WTC11 (cell line): ENCODE results near the gene SBNO2. TPM values are rescaled to one million over a fixed set of nuclear protein-coding genes. Genes with fewer than 3 reads are reported as not detected.
A peak's percentile ranks its signal among the peaks of the same experiment; 100 is the strongest.

Experiments used
- ATAC-seq: fragments of 200-7000 bp; cut with Tn5 transposase; 2 replicates; pipeline ENCODE4 v1.10.0; 2021; ENCODE audit warnings: mild to moderate bottlenecking, moderate library complexity
- CTCF ChIA-PET: fragments of 300-600 bp; sonication (Branson Sonifier 250); formaldehyde crosslinking; loops from one replicate; lab custom pipeline; 2021; ENCODE audit warnings: antibody characterized with exemption; lab: Charles Lee
- POLR2A ChIA-PET: fragments of 350-600 bp; sonication (Branson Sonifier 250); formaldehyde crosslinking; loops from one replicate; lab custom pipeline; 2021; ENCODE audit warnings: antibody characterized with exemption; lab: Charles Lee
- DNase-seq: peaks from one replicate; pipeline ENCODE4 v3.0.0; 2021; ENCODE audit warnings: low spot score
- H3K27ac Mint-ChIP-seq: 2 replicates; pipeline ENCODE4 v1.8.0; 2021; ENCODE audit warnings: mixed read lengths
- H3K27me3 Mint-ChIP-seq: 2 replicates; pipeline ENCODE4 v1.8.0; 2021; ENCODE audit warnings: low read depth, mild to moderate bottlenecking, moderate library complexity, mixed read lengths
- H3K36me3 Mint-ChIP-seq: 2 replicates; pipeline ENCODE4 v1.8.0; 2021; ENCODE audit warnings: mixed read lengths
- H3K4me1 Mint-ChIP-seq: 2 replicates; pipeline ENCODE4 v1.8.0; 2022; ENCODE audit warnings: mixed read lengths
- H3K4me3 Mint-ChIP-seq: 2 replicates; pipeline ENCODE4 v1.8.0; 2021; ENCODE audit warnings: mild to moderate bottlenecking, moderate library complexity, mixed read lengths
- H3K9me3 Mint-ChIP-seq: 2 replicates; pipeline ENCODE4 v1.8.0; 2021; ENCODE audit warnings: mixed read lengths
- ATF1 ChIP-seq: sonication (generic); formaldehyde crosslinking; IDR thresholded peaks from 2 replicates; pipeline ENCODE4 v1.8.1; 2023; ENCODE audit warnings: mild to moderate bottlenecking, moderate library complexity, missing genetic modification reagents
- ATF3 ChIP-seq: sonication (generic); formaldehyde crosslinking; conservative IDR thresholded peaks from 2 replicates; pipeline ENCODE4 v1.8.1; 2022; ENCODE audit warnings: mild to moderate bottlenecking, missing genetic modification reagents
- CDX4 ChIP-seq: fragments of 250-450 bp; sonication (Bioruptor Pico); IDR thresholded peaks from 2 replicates; pipeline ENCODE4 v1.9.0; 2021; ENCODE audit warnings: moderate library complexity, mild to moderate bottlenecking, inconsistent platforms, borderline replicate concordance
- CREM ChIP-seq: sonication (generic); formaldehyde crosslinking; IDR thresholded peaks from 2 replicates; pipeline ENCODE4 v1.8.1; 2022; ENCODE audit warnings: mild to moderate bottlenecking, missing genetic modification reagents, moderate library complexity
- E2F1 ChIP-seq: sonication (generic); formaldehyde crosslinking; IDR thresholded peaks from 2 replicates; pipeline ENCODE4 v1.8.0; 2022; ENCODE audit warnings: mild to moderate bottlenecking, missing genetic modification reagents
- E2F4 ChIP-seq: sonication (generic); formaldehyde crosslinking; IDR thresholded peaks from 2 replicates; pipeline ENCODE4 v1.8.1; 2022; ENCODE audit warnings: low read depth, mild to moderate bottlenecking, moderate library complexity, missing genetic modification reagents, borderline replicate concordance
- E2F5 ChIP-seq: sonication (generic); formaldehyde crosslinking; IDR thresholded peaks from 2 replicates; pipeline ENCODE4 v1.8.1; 2022; ENCODE audit warnings: mild to moderate bottlenecking, moderate library complexity, missing genetic modification reagents
- ERG ChIP-seq: fragments of 250-450 bp; sonication (Bioruptor Pico); IDR thresholded peaks from 2 replicates; pipeline ENCODE4 v1.8.0; 2021; ENCODE audit warnings: mild to moderate bottlenecking
- ESRRA ChIP-seq: sonication (generic); formaldehyde crosslinking; IDR thresholded peaks from 2 replicates; pipeline ENCODE4 v1.8.1; 2022; ENCODE audit warnings: mild to moderate bottlenecking, missing genetic modification reagents, borderline replicate concordance
- FOXK1 ChIP-seq: sonication (generic); formaldehyde crosslinking; IDR thresholded peaks from 2 replicates; pipeline ENCODE4 v1.8.0; 2022; ENCODE audit warnings: mild to moderate bottlenecking, moderate library complexity, missing genetic modification reagents
- GABPB1 ChIP-seq: sonication (generic); formaldehyde crosslinking; IDR thresholded peaks from 2 replicates; pipeline ENCODE4 v1.8.1; 2023; ENCODE audit warnings: mild to moderate bottlenecking, missing genetic modification reagents
- IRF2 ChIP-seq: sonication (generic); formaldehyde crosslinking; IDR thresholded peaks from 2 replicates; pipeline ENCODE4 v1.8.0; 2022; ENCODE audit warnings: low read depth, missing genetic modification reagents, borderline replicate concordance
- JUN ChIP-seq: sonication (generic); formaldehyde crosslinking; IDR thresholded peaks from 2 replicates; pipeline ENCODE4 v1.8.0; 2023; ENCODE audit warnings: mild to moderate bottlenecking, missing genetic modification reagents
- MLX ChIP-seq: sonication (generic); formaldehyde crosslinking; IDR thresholded peaks from 2 replicates; pipeline ENCODE4 v1.8.1; 2023; ENCODE audit warnings: mild to moderate bottlenecking, missing genetic modification reagents, moderate library complexity
- MYBL2 ChIP-seq: sonication (generic); formaldehyde crosslinking; IDR thresholded peaks from 2 replicates; pipeline ENCODE4 v1.8.1; 2023; ENCODE audit warnings: mild to moderate bottlenecking, moderate library complexity, missing genetic modification reagents
- NR2C2 ChIP-seq: sonication (generic); formaldehyde crosslinking; IDR thresholded peaks from 2 replicates; pipeline ENCODE4 v1.8.0; 2022; ENCODE audit warnings: mild to moderate bottlenecking, missing genetic modification reagents
- RELA ChIP-seq: sonication (generic); formaldehyde crosslinking; IDR thresholded peaks from 2 replicates; pipeline ENCODE4 v1.8.1; 2022; ENCODE audit warnings: missing genetic modification reagents, mild to moderate bottlenecking, borderline replicate concordance
- SOX15 ChIP-seq: fragments of 250-450 bp; sonication (Bioruptor Pico); IDR thresholded peaks from 2 replicates; pipeline ENCODE4 v1.9.0; 2021; ENCODE audit warnings: mild to moderate bottlenecking
- TCF7 ChIP-seq: sonication (generic); formaldehyde crosslinking; IDR thresholded peaks from 2 replicates; pipeline ENCODE4 v1.8.0; 2022; ENCODE audit warnings: mild to moderate bottlenecking, low read depth, missing genetic modification reagents, moderate library complexity
- TP53 ChIP-seq: sonication (generic); formaldehyde crosslinking; IDR thresholded peaks from 2 replicates; pipeline ENCODE4 v1.8.1; 2023; ENCODE audit warnings: mild to moderate bottlenecking, missing genetic modification reagents
- ZBTB21 ChIP-seq: sonication (generic); formaldehyde crosslinking; IDR thresholded peaks from 2 replicates; pipeline ENCODE4 v1.8.1; 2023; ENCODE audit warnings: mild to moderate bottlenecking, missing genetic modification reagents, borderline replicate concordance
- ZNF219 ChIP-seq: sonication (generic); formaldehyde crosslinking; IDR thresholded peaks from 2 replicates; pipeline ENCODE4 v1.8.0; 2023; ENCODE audit warnings: missing genetic modification reagents, mild to moderate bottlenecking, borderline replicate concordance
- ZNF423 ChIP-seq: fragments of 250-450 bp; sonication (Bioruptor Pico); IDR thresholded peaks from 2 replicates; pipeline ENCODE4 v2.1.2; 2022; ENCODE audit warnings: mild to moderate bottlenecking, moderate library complexity
- ZNF425 ChIP-seq: fragments of 250-450 bp; sonication (Bioruptor Pico); conservative IDR thresholded peaks from 2 replicates; pipeline ENCODE4 v1.9.0; 2021; ENCODE audit warnings: mild to moderate bottlenecking
- ZNF671 ChIP-seq: fragments of 250-450 bp; sonication (Bioruptor Pico); IDR thresholded peaks from 2 replicates; pipeline ENCODE4 v1.8.0; 2021; ENCODE audit warnings: mild to moderate bottlenecking
- total RNA-seq: library from RNA; stranded (reverse); gene quantifications from 3 replicates; pipeline ENCODE4 v1.2.3, GENCODE V29; 2021

SBNO2 gene
- total RNA-seq, 1 experiment from 2014 or later, result 57.3 TPM

GRCh38 chr19:1214299-1214861, 40.3 kb upstream of the SBNO2 start:
- ChIA-PET POLR2A (no interaction called here), CTCF (interaction anchor here (0.8 to 2.6 kb wide), 7 partner anchors 9 to 150 kb away, joined by 3 to 13 read pairs (median 4); partner anchors contain the start of gene ARHGAP45)
- Mint-ChIP-seq H3K4me1 (peaks cover 44% of the 10 kb centered on the region), H3K9me3 (no peaks in the 10 kb centered on the region), H3K27ac (peak overlapping the region; percentile 73), H3K36me3 (peaks cover 14% of the 10 kb centered on the region), H3K27me3 (no peaks in the 10 kb centered on the region), H3K4me3 (no peak overlapping the region)
- no peak for ATAC-seq
- no peak for DNase-seq
- TF ChIP-seq ZNF425 (CRISPR knock-in tag) (no peak), TCF7 (CRISPR knock-in tag) (no peak), ZNF423 (CRISPR knock-in tag) (no peak), JUN (CRISPR knock-in tag) (no peak), ZNF219 (CRISPR knock-in tag) (no peak), CDX4 (CRISPR knock-in tag) (no peak), GABPB1 (CRISPR knock-in tag) (no peak), ATF3 (CRISPR knock-in tag) (no peak), E2F5 (CRISPR knock-in tag) (no peak), RELA (CRISPR knock-in tag) (no peak), IRF2 (CRISPR knock-in tag) (no peak), SOX15 (CRISPR knock-in tag) (no peak), ATF1 (no peak), E2F4 (CRISPR knock-in tag) (no peak), NR2C2 (no peak), ESRRA (no peak), MYBL2 (CRISPR knock-in tag) (no peak), ZNF671 (CRISPR knock-in tag) (no peak), ZBTB21 (CRISPR knock-in tag) (no peak)
- TF ChIP-seq, all 79 proteins: peak for 0

- H3K4me3 Mint-ChIP-seq, result no peak overlapping the region
- ATAC-seq, result no peak
- no peaks in the 10 kb centered on the region for H3K27me3 Mint-ChIP-seq
- H3K9me3 Mint-ChIP-seq, result no peaks in the 10 kb centered on the region
- peaks cover 14% of the 10 kb centered on the region for H3K36me3 Mint-ChIP-seq
- peak overlapping the region; percentile 73 for H3K27ac Mint-ChIP-seq
- CTCF ChIA-PET, result interaction anchor here (0.8 to 2.6 kb wide), 7 partner anchors 9 to 149 kb away, joined by 3 to 13 read pairs (median 4); partner anchors contain the start of gene ARHGAP45
- peaks cover 44% of the 10 kb centered on the region for H3K4me1 Mint-ChIP-seq
- DNase-seq, result no peak
- POLR2A ChIA-PET, result no interaction called here
- TF ChIP-seq ERG, result no peak
- no peak for TF ChIP-seq MLX (CRISPR knock-in tag)
- TF ChIP-seq TP53 (CRISPR knock-in tag), result no peak
- no peak for TF ChIP-seq ZNF671 (CRISPR knock-in tag)
- no peak for TF ChIP-seq FOXK1 (CRISPR knock-in tag)
- TF ChIP-seq CREM (CRISPR knock-in tag), result no peak
- TF ChIP-seq E2F1 (CRISPR knock-in tag), result no peak
Measured at GRCh38 chr19:1213391-1214286, 39.6 kb upstream of the SBNO2 start.
